ENCODE results near the gene MORN2. TPM values are rescaled to one million over a fixed set of nuclear protein-coding genes. Genes with fewer than 3 reads are reported as not detected.

Gene MORN2
- total RNA-seq, 4 donors from 2014 or later, result 2.5 to 25.6 (median 6.2) TPM

DNA sequence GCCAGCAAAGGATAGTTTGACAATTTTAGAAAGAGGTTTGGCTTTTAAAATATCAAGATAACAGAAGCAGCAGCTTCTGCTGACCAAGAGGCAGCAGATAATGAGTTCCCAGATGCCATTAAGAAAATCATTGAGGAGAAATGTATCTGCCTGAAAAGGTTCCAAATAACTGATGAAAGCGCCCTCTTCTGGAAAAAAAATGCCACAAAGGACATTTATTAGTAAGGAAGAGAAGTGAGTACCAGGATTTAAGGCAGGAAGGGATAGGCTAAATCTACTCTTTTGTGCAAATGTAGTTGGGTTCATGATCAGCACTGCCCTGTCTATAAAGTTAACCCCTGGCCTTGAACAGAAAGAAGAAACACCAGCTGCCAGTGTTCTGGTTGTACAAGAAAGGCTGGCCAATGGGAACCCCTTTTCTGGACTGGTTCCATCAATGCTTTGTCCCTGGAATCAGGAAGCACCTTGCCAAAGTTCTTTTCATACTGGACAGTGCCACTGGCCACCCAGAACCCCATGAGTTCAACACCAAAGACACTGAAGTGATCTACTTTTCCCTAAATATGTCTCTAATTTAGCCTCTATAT lies 40.7 kb upstream of the MORN2 start:
- DNase-seq, result no peak
- Histone ChIP-seq H3K36me3 (peaks cover 0 to 19% (median 0%) of the 10 kb centered on the region in 3 donors), H3K27me3 (no peaks in the 10 kb centered on the region), H3K4me3 (no peak overlapping the region), H3K27ac (no peak overlapping the region), H3K4me1 (no peaks in the 10 kb centered on the region), H3K9me3 (no peaks in the 10 kb centered on the region)
- TF ChIP-seq, protein P1, sequence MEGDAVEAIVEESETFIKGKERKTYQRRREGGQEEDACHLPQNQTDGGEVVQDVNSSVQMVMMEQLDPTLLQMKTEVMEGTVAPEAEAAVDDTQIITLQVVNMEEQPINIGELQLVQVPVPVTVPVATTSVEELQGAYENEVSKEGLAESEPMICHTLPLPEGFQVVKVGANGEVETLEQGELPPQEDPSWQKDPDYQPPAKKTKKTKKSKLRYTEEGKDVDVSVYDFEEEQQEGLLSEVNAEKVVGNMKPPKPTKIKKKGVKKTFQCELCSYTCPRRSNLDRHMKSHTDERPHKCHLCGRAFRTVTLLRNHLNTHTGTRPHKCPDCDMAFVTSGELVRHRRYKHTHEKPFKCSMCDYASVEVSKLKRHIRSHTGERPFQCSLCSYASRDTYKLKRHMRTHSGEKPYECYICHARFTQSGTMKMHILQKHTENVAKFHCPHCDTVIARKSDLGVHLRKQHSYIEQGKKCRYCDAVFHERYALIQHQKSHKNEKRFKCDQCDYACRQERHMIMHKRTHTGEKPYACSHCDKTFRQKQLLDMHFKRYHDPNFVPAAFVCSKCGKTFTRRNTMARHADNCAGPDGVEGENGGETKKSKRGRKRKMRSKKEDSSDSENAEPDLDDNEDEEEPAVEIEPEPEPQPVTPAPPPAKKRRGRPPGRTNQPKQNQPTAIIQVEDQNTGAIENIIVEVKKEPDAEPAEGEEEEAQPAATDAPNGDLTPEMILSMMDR (IDR thresholded peaks at IDR 0.05), result peak in 5 of 6 experiments; percentile 12 to 63 (median 44)
- TF ChIP-seq POLR2A (IDR thresholded peaks at IDR 0.05), result no peak

DNA sequence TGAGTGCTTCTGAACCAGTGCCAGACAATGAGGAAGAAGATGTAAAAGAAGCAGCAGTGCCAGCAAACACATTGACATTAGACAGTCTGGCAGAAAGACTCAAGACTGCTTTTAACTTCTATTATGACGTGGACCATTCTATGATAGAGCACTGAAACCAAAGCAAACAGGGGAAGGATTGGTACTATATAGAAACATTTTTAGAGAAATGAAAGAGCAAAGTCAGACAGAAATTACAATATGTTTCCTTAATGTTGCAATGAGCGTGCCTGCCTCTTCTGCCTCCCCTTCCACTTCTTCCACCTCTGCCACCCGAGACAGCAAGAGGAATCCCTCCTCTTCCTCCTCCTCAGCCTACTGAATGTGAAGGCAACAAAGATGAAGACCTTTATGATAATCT lies 39.8 kb upstream of the MORN2 start:
- Histone ChIP-seq H3K27ac (peak overlapping the region in 1 of 4 donors; percentile 8), H3K9me3 (no peaks in the 10 kb centered on the region), H3K27me3 (no peaks in the 10 kb centered on the region), H3K4me3 (no peak overlapping the region), H3K4me1 (no peaks in the 10 kb centered on the region), H3K36me3 (peaks cover 0 to 19% (median 0%) of the 10 kb centered on the region in 3 donors)
- no peak for DNase-seq
- TF ChIP-seq, protein P1 (IDR thresholded peaks at IDR 0.05), result no peak
- no peak for TF ChIP-seq POLR2A (IDR thresholded peaks at IDR 0.05)

DNA sequence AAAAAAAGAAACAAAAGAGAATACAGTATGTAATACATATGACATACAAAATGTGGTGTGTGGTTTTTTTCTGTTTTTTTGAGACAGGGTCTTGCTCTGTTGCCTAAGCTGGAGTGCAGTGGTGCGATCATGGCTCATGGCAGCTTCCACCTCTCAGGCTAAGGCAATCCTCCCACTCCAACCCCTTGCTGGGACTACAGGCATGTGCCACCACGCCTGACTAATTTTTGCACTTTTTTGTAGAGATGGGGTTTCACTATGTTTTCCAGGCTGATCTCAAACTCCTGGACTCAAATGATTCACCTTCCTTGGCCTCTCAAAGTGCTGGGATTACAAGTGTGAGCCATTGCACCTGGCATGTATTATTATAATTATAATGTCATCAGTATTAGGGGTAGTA lies 39.0 kb upstream of the MORN2 start:
- H3K4me3 ChIP-seq, result no peak overlapping the region
- H3K36me3 ChIP-seq, result peaks cover 0 to 19% (median 0%) of the 10 kb centered on the region in 3 donors
- H3K27me3 ChIP-seq, result no peaks in the 10 kb centered on the region
- no peak overlapping the region for H3K27ac ChIP-seq
- no peak for DNase-seq
- TF ChIP-seq, protein P1 (IDR thresholded peaks at IDR 0.05), result no peak
- TF ChIP-seq POLR2A (IDR thresholded peaks at IDR 0.05), result no peak
- no peaks in the 10 kb centered on the region for H3K4me1 ChIP-seq
- no peaks in the 10 kb centered on the region for H3K9me3 ChIP-seq

DNA sequence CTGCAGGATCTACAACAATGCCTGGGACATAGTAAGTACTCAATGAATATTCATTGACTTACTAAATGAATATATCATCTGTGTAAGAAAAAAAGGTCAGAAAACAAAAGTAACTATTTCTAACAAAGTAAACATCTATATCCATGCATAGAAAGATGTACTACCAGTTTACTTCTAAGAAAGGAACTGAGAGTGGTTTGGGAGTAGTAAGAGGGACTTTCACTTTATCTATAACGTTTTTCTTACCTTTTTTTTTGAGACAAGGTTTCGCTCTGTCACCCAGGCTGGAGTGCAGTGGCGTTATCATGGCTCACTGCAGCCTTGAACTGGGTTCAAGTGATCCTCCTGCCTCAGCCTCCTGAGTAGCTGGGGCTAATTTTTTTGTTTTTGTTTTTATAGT lies 25.7 kb upstream of the MORN2 start:
- Histone ChIP-seq H3K4me3 (no peak overlapping the region), H3K27ac (no peak overlapping the region), H3K4me1 (no peaks in the 10 kb centered on the region), H3K36me3 (peaks cover 0 to 27% (median 0%) of the 10 kb centered on the region in 3 donors), H3K9me3 (no peaks in the 10 kb centered on the region), H3K27me3 (no peaks in the 10 kb centered on the region)
- no peak for DNase-seq
- TF ChIP-seq, protein P1 (IDR thresholded peaks at IDR 0.05), result no peak
- no peak for TF ChIP-seq POLR2A (IDR thresholded peaks at IDR 0.05)

DNA sequence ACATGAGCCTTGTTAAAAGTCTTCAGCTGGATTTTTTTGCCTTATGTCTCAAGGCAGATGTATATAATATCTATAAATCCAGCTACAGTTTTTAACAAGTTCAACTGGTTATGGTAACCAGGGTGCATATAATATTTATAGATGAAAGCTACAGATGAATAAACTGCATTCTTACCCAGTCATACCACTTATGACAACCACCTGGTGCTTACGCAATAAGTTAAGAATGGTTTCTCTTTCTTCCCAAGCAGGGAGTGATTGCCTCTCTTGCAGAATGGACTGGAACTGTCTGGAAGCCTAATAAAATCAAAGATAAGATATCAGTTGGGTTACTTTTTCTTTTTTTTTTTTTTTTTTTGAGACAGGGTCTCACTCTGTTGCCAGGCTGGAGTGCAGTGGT lies 19.6 kb upstream of the MORN2 start:
- DNase-seq, result no peak
- Histone ChIP-seq H3K4me1 (no peaks in the 10 kb centered on the region), H3K4me3 (no peak overlapping the region), H3K27me3 (no peaks in the 10 kb centered on the region), H3K36me3 (peaks cover 0 to 41% (median 0%) of the 10 kb centered on the region in 3 donors), H3K27ac (no peak overlapping the region), H3K9me3 (no peaks in the 10 kb centered on the region)
- TF ChIP-seq, protein P1 (IDR thresholded peaks at IDR 0.05), result no peak
- no peak for TF ChIP-seq POLR2A (IDR thresholded peaks at IDR 0.05)

Data from Peyer's patch (tissue), 4 donors.